GM12878 (cell line): ENCODE results near the gene TMEM135. TPM values are rescaled to one million over a fixed set of nuclear protein-coding genes. Genes with fewer than 3 reads are reported as not detected.
A peak's percentile ranks its signal among the peaks of the same experiment; 100 is the strongest.
"Not testable (repeated sequence)": the region's sequence is repeated elsewhere in the genome, so short reads cannot be mapped to it uniquely, and the experiment has no call there.

Source experiments
- ATAC-seq: fragments of 200-7000 bp; cut with Tn5 transposase; 3 replicates; pipeline ENCODE4 v1.9.1; 2020; ENCODE audit warnings: mild to moderate bottlenecking, moderate library complexity
- BruUV-seq: library from RNA; stranded (reverse); fragments of 400-500 nt; replicated peaks from 2 replicates; lab custom pipeline; 2021; lab: Mats Ljungman, UMichigan
- CTCF ChIA-PET: fragments of 300-600 bp; sonication (Branson Sonifier 250); formaldehyde crosslinking; extraction: SDS; loops from one replicate; lab custom pipeline; 2021; ENCODE audit warnings: inconsistent platforms; lab: Yijun Ruan, JAX
- POLR2A ChIA-PET: fragments of 350-600 bp; formaldehyde crosslinking; extraction: SDS; loops from one replicate; lab custom pipeline; 2021; ENCODE audit warnings: inconsistent platforms; lab: Charles Lee
- RAD21 ChIA-PET: fragments of 300-600 bp; sonication (Branson Sonifier 250); formaldehyde crosslinking; loops from one replicate; lab custom pipeline; 2023; ENCODE audit warnings: antibody characterized with exemption; ENCODE audit not compliant: unreplicated experiment; lab: Charles Lee
- SMC1A ChIA-PET: fragments of 300-600 bp; sonication (Branson Sonifier 250); formaldehyde crosslinking; loops from one replicate; lab custom pipeline; 2023; ENCODE audit not compliant: unreplicated experiment, uncharacterized antibody; lab: Charles Lee
- DNase-seq: peaks from one replicate; pipeline ENCODE4 v3.0.0-alpha.2; 2011; ENCODE audit warnings: low read depth, low spot score
- FAIRE-seq: peaks from 3 replicates; lab custom pipeline; 2011; peaks lifted over from hg19 to GRCh38; lab: Jason Lieb, UNC
- H2AFZ ChIP-seq: 2 replicates; pipeline ENCODE4 v1.6.0; 2011; ENCODE audit warnings: low read depth, low read length, control low read depth; ENCODE audit not compliant: control insufficient read depth
- H3K27ac ChIP-seq: 2 replicates; pipeline ENCODE4 v1.5.1; 2011; ENCODE audit warnings: control low read depth; ENCODE audit not compliant: control insufficient read depth, insufficient read depth
- H3K27me3 ChIP-seq, 2 experiments: replicated peaks in 1 of 2; 2 replicates each; pipeline versions ENCODE4 v1.6.0 to v1.6.1; 2011; ENCODE audit warnings: low read length in 1 of 2; ENCODE audit not compliant: control insufficient read depth in 2 of 2, insufficient read depth in 2 of 2
- H3K36me3 ChIP-seq, 2 experiments: 2 replicates each; pipeline ENCODE4 v1.5.1; 2011; ENCODE audit warnings: low read length in 1 of 2; ENCODE audit not compliant: control insufficient read depth in 2 of 2, insufficient read depth in 2 of 2
- H3K4me1 ChIP-seq: 2 replicates; pipeline ENCODE4 v1.6.1; 2011; ENCODE audit warnings: mild to moderate bottlenecking, low read length, moderate library complexity, mixed read lengths; ENCODE audit not compliant: control insufficient read depth, insufficient read depth
- H3K4me2 ChIP-seq: 2 replicates; pipeline ENCODE4 v1.6.0; 2011; ENCODE audit warnings: control low read depth; ENCODE audit not compliant: control insufficient read depth, insufficient read depth
- H3K4me3 ChIP-seq: fragments of 200-600 bp; sonication (generic); 2 replicates; pipeline ENCODE4 v1.5.1; 2016
- H3K79me2 ChIP-seq: 2 replicates; pipeline ENCODE4 v1.6.0; 2011; ENCODE audit warnings: low read length; ENCODE audit not compliant: control insufficient read depth, insufficient read depth
- H3K9ac ChIP-seq: 2 replicates; pipeline ENCODE4 v1.8.0; 2011; ENCODE audit warnings: low read length, control low read depth, mixed read lengths; ENCODE audit not compliant: control insufficient read depth, insufficient read depth
- H3K9me3 ChIP-seq: replicated peaks from 3 replicates; pipeline ENCODE4 v1.5.1; 2011; ENCODE audit warnings: mild to moderate bottlenecking, low read length; ENCODE audit not compliant: control insufficient read depth, insufficient read depth
- H4K20me1 ChIP-seq: 2 replicates; pipeline ENCODE4 v1.6.0; 2011; ENCODE audit not compliant: control insufficient read depth, insufficient read depth
- GABPA ChIP-seq: IDR thresholded peaks from 2 replicates; pipeline ENCODE4 v1.6.1; 2014; ENCODE audit warnings: antibody characterized with exemption, low read depth, mild to moderate bottlenecking, inconsistent platforms
- MAX ChIP-seq: IDR thresholded peaks from 2 replicates; pipeline ENCODE4 v1.6.1; 2012; ENCODE audit warnings: low read depth, low read length, improper control_type of control experiment
- MLLT1 ChIP-seq: fragments of 450-650 bp; IDR thresholded peaks from 2 replicates; pipeline ENCODE4 v1.6.1; 2016; ENCODE audit warnings: mild to moderate bottlenecking
- NFYB ChIP-seq: IDR thresholded peaks from 2 replicates; pipeline ENCODE4 v1.6.1; 2011; ENCODE audit warnings: low read depth, mild to moderate bottlenecking, low read length, improper control_type of control experiment, moderate library complexity; ENCODE audit not compliant: insufficient read depth
- SUZ12 ChIP-seq: fragments of 200-600 bp; sonication (generic); IDR thresholded peaks from one replicate; pipeline ENCODE4 v1.6.1; 2018; ENCODE audit warnings: antibody characterized with exemption, mild to moderate bottlenecking; ENCODE audit not compliant: unreplicated experiment
- ZBTB33 ChIP-seq: fragments of 450-650 bp; IDR thresholded peaks from 2 replicates; pipeline ENCODE4 v1.6.1; 2017; ENCODE audit warnings: mild to moderate bottlenecking
- ZNF384 ChIP-seq: IDR thresholded peaks from 2 replicates; pipeline ENCODE4 v1.6.1; 2012; ENCODE audit warnings: low read depth, mild to moderate bottlenecking, low read length, improper control_type of control experiment, borderline replicate concordance
- ZNF622 ChIP-seq: fragments of 450-650 bp; IDR thresholded peaks from 2 replicates; pipeline ENCODE4 v1.6.1; 2017; ENCODE audit warnings: mild to moderate bottlenecking, inconsistent platforms
- ZSCAN29 ChIP-seq: fragments of 450-650 bp; IDR thresholded peaks from 2 replicates; pipeline ENCODE4 v1.6.1; 2017; ENCODE audit warnings: mild to moderate bottlenecking, moderate library complexity
- WGBS: methylation state at CpG from one replicate; pipeline ENCODE4 v1.1.6; 2016; ENCODE audit warnings: low lambda C conversion rate; ENCODE audit not compliant: insufficient replicate concordance, insufficient coverage; ENCODE audit errors: missing lambda C conversion rate; 5-methylcytosine and 5-hydroxymethylcytosine counted together
- in situ Hi-C: fragments of 300-500 bp; cut with MboI; formaldehyde crosslinking; loops from 9 replicates; pipeline ENCODE4 v1.14.3; 2018; ENCODE audit warnings: mixed read lengths
- intact Hi-C: fragments of 100-400 bp; cut with micrococcal nuclease; formaldehyde crosslinking; loops from one replicate; pipeline ENCODE4 v1.14.2; 2022; ENCODE audit not compliant: unreplicated experiment
- polyA plus RNA-seq, 11 experiments: library from polyadenylated mRNA; depleted of rRNA in 4 of 11; unstranded in 6 of 11; stranded (reverse) in 5 of 11; fragments of >200 nt; fragmentation: Nextera tagmentation in 4 of 11; fragmentation: Illumina TruSeq in 1 of 11; extraction: Ambion mirVana in 4 of 11; extraction: Trizol in 1 of 11; gene quantifications; 1 replicate in 1 of 11; 2 replicates in 10 of 11; pipeline versions ENCODE4 v1.2.1 to v1.2.3, GENCODE V29; 2011 to 2016; ENCODE audit warnings: inconsistent platforms in 2 of 11, missing spikeins in 2 of 11, low read depth in 1 of 11
- total RNA-seq, 4 experiments: library from RNA; depleted of rRNA in 3 of 4; stranded (reverse); fragments of >200 nt in 3 of 4; fragmentation: Illumina TruSeq in 1 of 4; extraction: Trizol in 1 of 4; gene quantifications; 2 replicates each; pipeline versions ENCODE4 v1.2.1 to v1.2.3, GENCODE V29; 2013 to 2021

TMEM135 gene
- total and polyA plus RNA-seq, 10 of the 15 experiments (the other 5 are each of a cell fraction or from before 2014, with no cell fraction given), result 7.2 to 117 (median 12.9) TPM

GRCh38 chr11:87285674-87286073 lies 247.9 kb downstream of the TMEM135 start:
- 83% methylated on average over 7 of the region's 7 CpGs for WGBS
- peak; percentile 56; the same call in 1 of the 2 replicates for TF ChIP-seq NFYB
- ATAC-seq, intact Hi-C loops, POLR2A ChIA-PET, H3K9ac ChIP-seq, H3K36me3 ChIP-seq, H2AFZ ChIP-seq, FAIRE-seq, BruUV-seq, DNase-seq, H3K9me3 ChIP-seq, H3K79me2 ChIP-seq, H3K27ac ChIP-seq, H3K27me3 ChIP-seq, SMC1A ChIA-PET, H3K4me1 ChIP-seq, H3K4me3 ChIP-seq, H4K20me1 ChIP-seq, H3K4me2 ChIP-seq: not testable (repeated sequence)
- ChIA-PET RAD21 (interaction anchor here (0.9 kb wide), 1 partner anchor 291 kb away, joined by 3 read pairs; no protein-coding TSS in a partner anchor), CTCF (interaction anchor here (1.9 kb wide), 1 partner anchor 346 kb away, joined by 6 read pairs; no protein-coding TSS in a partner anchor)
- in situ Hi-C loops, result loop anchor here (5.0 kb wide), 1 partner anchor 343 kb away; no protein-coding TSS in a partner anchor

- Histone ChIP-seq H3K27me3 (no peaks in the 10 kb centered on the region), H3K27ac (no peak overlapping the region), H3K9me3 (no peaks in the 10 kb centered on the region), H4K20me1 (no peaks in the 10 kb centered on the region), H3K4me2 (no peak overlapping the region), H3K4me1 (no peaks in the 10 kb centered on the region), H3K79me2 (no peaks in the 10 kb centered on the region), H2AFZ (no peak overlapping the region), H3K4me3 (no peak overlapping the region), H3K9ac (no peak overlapping the region), H3K36me3 (no peaks in the 10 kb centered on the region)
- CTCF ChIA-PET, result interaction anchor here (1.3 to 1.9 kb wide), 2 partner anchors 16 to 347 kb away, joined by 3 to 6 read pairs; no protein-coding TSS in a partner anchor
- FAIRE-seq, result no peak
- SMC1A ChIA-PET, result interaction anchor here (1.0 to 2.0 kb wide), 3 partner anchors 292 to 348 kb away, joined by 3 to 5 read pairs (median 4); no protein-coding TSS in a partner anchor
- no peak for DNase-seq
- RAD21 ChIA-PET, result interaction anchor here (1.0 kb wide), 1 partner anchor 347 kb away, joined by 5 read pairs; no protein-coding TSS in a partner anchor
- TF ChIP-seq GABPA (no peak), ZNF622 (no peak), SUZ12 (no peak), MAX (no peak), ZSCAN29 (no peak), MLLT1 (no peak), ZBTB33 (no peak), ZNF384 (no peak)
- in situ Hi-C loops, result loop anchor here (5.0 kb wide), 1 partner anchor 344 kb away; no protein-coding TSS in a partner anchor
- no TSS peak for BruUV-seq
- POLR2A ChIA-PET, result no interaction called here
- no peak for ATAC-seq
- intact Hi-C loops, result no loop called here
- WGBS, result 89% methylated on average over 7 of the region's 17 CpGs
Observed at GRCh38 chr11:87286338-87286737, 248.6 kb downstream of the TMEM135 start.
